HEK293 (cell line): ENCODE data around the gene FRS2.

Source experiments
- CTCF ChIA-PET: fragments of 350-600 bp; formaldehyde crosslinking; extraction: SDS; loops from one replicate; lab custom pipeline; 2021; ENCODE audit warnings: antibody characterized with exemption; lab: Yijun Ruan, JAX
- POLR2A ChIA-PET: fragments of 300-600 bp; formaldehyde crosslinking; extraction: SDS; loops from one replicate; lab custom pipeline; 2020; ENCODE audit warnings: antibody characterized with exemption, inconsistent platforms; lab: Yijun Ruan, JAX
- H3K27ac ChIP-seq: fragments of 200-500 bp; sonication (Bioruptor generic); 2 replicates; pipeline ENCODE4 v1.5.1; 2014; ENCODE audit warnings: low read depth, low read length, control low read depth, inconsistent platforms; ENCODE audit errors: extremely low read depth
- H3K36me3 ChIP-seq, 2 experiments: fragments of 200-500 bp in 1 of 2; sonication (Bioruptor generic) in 1 of 2; 1 replicate in 1 of 2; 2 replicates in 1 of 2; pipeline ENCODE4 v1.5.1; 2014 to 2017; ENCODE audit warnings: inconsistent platforms in 2 of 2, low read length in 2 of 2; ENCODE audit not compliant: control insufficient read depth in 2 of 2, insufficient read depth in 1 of 2
- H3K4me1 ChIP-seq: fragments of 200-500 bp; sonication (Bioruptor generic); 2 replicates; pipeline ENCODE4 v1.5.1; 2014; ENCODE audit warnings: mild to moderate bottlenecking, low read length, inconsistent platforms; ENCODE audit not compliant: control insufficient read depth, insufficient read depth
- H3K4me3 ChIP-seq: 2 replicates; pipeline ENCODE4 v1.5.1; 2011; ENCODE audit warnings: low read depth, mild to moderate bottlenecking, control low read depth, low read length, moderate library complexity
- H3K9me3 ChIP-seq: fragments of 200-500 bp; sonication (Bioruptor generic); 2 replicates; pipeline ENCODE4 v1.5.1; 2014; ENCODE audit warnings: low read depth, low read length, inconsistent platforms; ENCODE audit not compliant: control insufficient read depth, insufficient read depth
- FEZF1 ChIP-seq: fragments of 450-650 bp; formaldehyde crosslinking; IDR thresholded peaks from 2 replicates; pipeline ENCODE4 v1.5.1; 2016; ENCODE audit warnings: missing biosample characterization, missing genetic modification characterization
- GLI4 ChIP-seq: fragments of 450-650 bp; formaldehyde crosslinking; IDR thresholded peaks from 2 replicates; pipeline ENCODE4 v1.5.1; 2016; ENCODE audit warnings: missing biosample characterization, missing genetic modification characterization
- MZF1 ChIP-seq: fragments of 450-650 bp; formaldehyde crosslinking; IDR thresholded peaks from 2 replicates; pipeline ENCODE4 v1.5.1; 2017; ENCODE audit warnings: missing biosample characterization, missing genetic modification characterization, borderline replicate concordance
- PRDM2 ChIP-seq: fragments of 450-650 bp; formaldehyde crosslinking; IDR thresholded peaks from 2 replicates; pipeline ENCODE4 v1.5.1; 2016; ENCODE audit warnings: missing biosample characterization, missing genetic modification characterization, borderline replicate concordance
- SALL2 ChIP-seq: fragments of 450-650 bp; formaldehyde crosslinking; IDR thresholded peaks from 2 replicates; pipeline ENCODE4 v1.5.0; 2017; ENCODE audit warnings: missing biosample characterization, mild to moderate bottlenecking, missing genetic modification characterization, borderline replicate concordance
- SCRT2 ChIP-seq: fragments of 450-650 bp; formaldehyde crosslinking; IDR thresholded peaks from 2 replicates; pipeline ENCODE4 v1.5.1; 2016; ENCODE audit warnings: missing biosample characterization, missing genetic modification characterization
- SETDB1 ChIP-seq: IDR thresholded peaks from one replicate; pipeline ENCODE4 v1.6.1; 2017; ENCODE audit warnings: mild to moderate bottlenecking, low read length, moderate library complexity, mixed read lengths; ENCODE audit not compliant: insufficient read length
- SP7 ChIP-seq: fragments of 450-650 bp; formaldehyde crosslinking; IDR thresholded peaks from 2 replicates; pipeline ENCODE4 v1.5.1; 2016; ENCODE audit warnings: missing biosample characterization, missing genetic modification characterization
- TSHZ1 ChIP-seq: fragments of 450-650 bp; formaldehyde crosslinking; IDR thresholded peaks from 2 replicates; pipeline ENCODE4 v1.5.1; 2016; ENCODE audit warnings: missing biosample characterization, missing genetic modification characterization, borderline replicate concordance
- ZBTB26 ChIP-seq: fragments of 450-650 bp; formaldehyde crosslinking; optimal IDR thresholded peaks from 2 replicates; pipeline ENCODE3; 2016; ENCODE audit warnings: missing biosample characterization, mild to moderate bottlenecking, missing genetic modification characterization
- ZNF121 ChIP-seq: fragments of 450-650 bp; formaldehyde crosslinking; IDR thresholded peaks from 2 replicates; pipeline ENCODE4 v1.5.1; 2016; ENCODE audit warnings: missing biosample characterization, missing genetic modification characterization
- ZNF223 ChIP-seq: fragments of 450-650 bp; formaldehyde crosslinking; IDR thresholded peaks from 2 replicates; pipeline ENCODE4 v1.5.1; 2016; ENCODE audit warnings: missing biosample characterization, missing genetic modification characterization
- ZNF280C ChIP-seq: fragments of 450-650 bp; formaldehyde crosslinking; IDR thresholded peaks from 2 replicates; pipeline ENCODE4 v1.5.1; 2016; ENCODE audit warnings: missing biosample characterization, missing genetic modification characterization
- ZNF311 ChIP-seq: fragments of 450-650 bp; formaldehyde crosslinking; IDR thresholded peaks from 2 replicates; pipeline ENCODE4 v1.5.1; 2017; ENCODE audit warnings: missing biosample characterization, missing genetic modification characterization, borderline replicate concordance
- ZNF324 ChIP-seq: fragments of 450-650 bp; formaldehyde crosslinking; IDR thresholded peaks from 2 replicates; pipeline ENCODE4 v1.5.1; 2016; ENCODE audit warnings: missing biosample characterization, missing genetic modification characterization
- ZNF426 ChIP-seq: fragments of 450-650 bp; formaldehyde crosslinking; IDR thresholded peaks from 2 replicates; pipeline ENCODE4 v1.5.1; 2017; ENCODE audit warnings: missing biosample characterization, missing genetic modification characterization, mild to moderate bottlenecking, inconsistent platforms, moderate library complexity
- ZNF510 ChIP-seq: fragments of 450-650 bp; formaldehyde crosslinking; IDR thresholded peaks from 2 replicates; pipeline ENCODE4 v1.5.1; 2018; ENCODE audit warnings: mild to moderate bottlenecking, missing genetic modification characterization, missing biosample characterization; ENCODE audit not compliant: insufficient replicate concordance
- ZNF561 ChIP-seq: fragments of 450-650 bp; IDR thresholded peaks from 2 replicates; pipeline ENCODE4 v1.5.1; 2018; ENCODE audit warnings: missing biosample characterization, missing genetic modification characterization, borderline replicate concordance
- ZNF624 ChIP-seq: fragments of 450-650 bp; formaldehyde crosslinking; IDR thresholded peaks from 2 replicates; pipeline ENCODE4 v1.5.1; 2017; ENCODE audit warnings: missing biosample characterization, missing genetic modification characterization
- ZNF658 ChIP-seq: fragments of 450-650 bp; formaldehyde crosslinking; IDR thresholded peaks from 2 replicates; pipeline ENCODE4; 2016; ENCODE audit warnings: missing biosample characterization, missing genetic modification characterization
- ZNF830 ChIP-seq: fragments of 450-650 bp; IDR thresholded peaks from 2 replicates; pipeline ENCODE4 v1.5.0; 2018; ENCODE audit warnings: missing biosample characterization, missing genetic modification characterization, low read depth, mild to moderate bottlenecking, moderate library complexity
- ZSCAN5A ChIP-seq: fragments of 450-650 bp; formaldehyde crosslinking; IDR thresholded peaks from 2 replicates; pipeline ENCODE4 v1.5.1; 2016; ENCODE audit warnings: missing biosample characterization, missing genetic modification characterization

The FRS2 gene

GRCh38 chr12:69502345-69503081 lies 32.3 kb downstream of the FRS2 start (continued):
- TF ChIP-seq MZF1 (tag by site-specific recombination) (no peak), ZNF830 (tag by site-specific recombination) (no peak), ZNF311 (no peak), ZNF658 (tag by site-specific recombination) (no peak), ZSCAN5A (no peak), TSHZ1 (tag by site-specific recombination) (0 out of 2 replicates have a peak, but pooled peaks have one; percentile 29), ZNF223 (tag by site-specific recombination) (no peak), ZNF121 (tag by site-specific recombination) (peak; percentile 60; the same call in 1 of the 2 replicates)

GRCh38 chr12:69508091-69508490 lies 37.9 kb downstream of the FRS2 start:
- ChIA-PET POLR2A (interaction anchor here (0.7 kb wide), 1 partner anchor 24 kb away, joined by 5 read pairs; no protein-coding TSS in a partner anchor), CTCF (interaction anchor here (1.2 to 1.6 kb wide), 2 partner anchors 63 to 119 kb away, joined by 3 to 5 read pairs; no protein-coding TSS in a partner anchor)
- Histone ChIP-seq H3K36me3 (no peaks in the 10 kb centered on the region), H3K27ac (no peak overlapping the region), H3K9me3 (no peaks in the 10 kb centered on the region), H3K4me1 (peaks cover 45% of the 10 kb centered on the region), H3K4me3 (no peak overlapping the region)
- TF ChIP-seq GLI4 (tag by site-specific recombination) (no peak), ZNF426 (tag by site-specific recombination) (no peak), ZNF624 (tag by site-specific recombination) (no peak), ZNF561 (tag by site-specific recombination) (no peak), ZNF280C (tag by site-specific recombination) (no peak), ZBTB26 (tag by site-specific recombination) (no peak), ZNF324 (tag by site-specific recombination) (no peak), SALL2 (tag by site-specific recombination) (no peak), ZNF510 (no peak), FEZF1 (tag by site-specific recombination) (no peak), PRDM2 (no peak), SP7 (tag by site-specific recombination) (no peak), SETDB1 (no peak), SCRT2 (tag by site-specific recombination) (no peak)
